HCT116 (cell line): ENCODE measurements around the gene CABLES1.

Experiments used
- CEBPB ChIP-seq: IDR thresholded peaks from 2 replicates; pipeline ENCODE4 v1.6.1; 2012; ENCODE audit warnings: low read depth
- POLR2A ChIP-seq: IDR thresholded peaks from 2 replicates; pipeline ENCODE4 v1.7.0; 2011; ENCODE audit warnings: borderline replicate concordance; ENCODE audit not compliant: insufficient read depth, insufficient read length; ENCODE audit errors: extremely low read depth
- POLR2AphosphoS5 ChIP-seq: IDR thresholded peaks from 2 replicates; pipeline ENCODE4 v1.6.1; 2011; ENCODE audit warnings: mild to moderate bottlenecking, low read depth, low read length, moderate library complexity
- SP1 ChIP-seq: IDR thresholded peaks from 2 replicates; pipeline ENCODE4 v1.6.1; 2012; ENCODE audit warnings: low read depth
- TF ChIP-seq, protein P1 (sequence below), 3 experiments: fragments of 200-600 bp in 1 of 3; sonication (generic) in 1 of 3; IDR thresholded peaks in 2 of 3; conservative IDR thresholded peaks in 1 of 3; 2 replicates each; pipeline ENCODE4 v1.5.1; 2012 to 2017; ENCODE audit warnings: low read depth in 2 of 3, low read length in 2 of 3, antibody characterized with exemption in 1 of 3, borderline replicate concordance in 1 of 3, control low read depth in 1 of 3, mild to moderate bottlenecking in 1 of 3, mixed read lengths in 1 of 3, mixed run types in 1 of 3, moderate library complexity in 1 of 3; ENCODE audit not compliant: insufficient read depth in 1 of 3

DNA sequence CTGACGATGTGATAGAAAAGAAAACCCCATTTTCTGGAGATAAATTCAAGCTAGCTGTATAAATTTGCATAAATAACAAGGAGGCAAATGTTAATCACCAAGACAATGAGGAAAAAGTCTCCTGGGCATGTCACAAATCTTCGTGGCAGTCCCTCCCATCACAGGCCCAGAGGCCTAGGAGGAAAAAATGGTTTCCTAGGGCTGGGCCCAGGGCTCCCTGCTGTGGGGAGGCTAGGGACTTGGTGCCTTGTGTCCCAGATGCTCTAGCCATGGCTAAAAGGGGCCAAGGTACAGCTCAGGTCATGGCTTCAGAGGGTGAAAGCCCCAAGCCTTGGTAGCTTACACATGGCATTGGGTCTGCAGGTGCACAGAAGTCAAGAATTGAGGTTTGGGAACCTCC, 134.6 kb downstream of the CABLES1 start:
- TF ChIP-seq POLR2A: no peak
- TF ChIP-seq, protein P1, sequence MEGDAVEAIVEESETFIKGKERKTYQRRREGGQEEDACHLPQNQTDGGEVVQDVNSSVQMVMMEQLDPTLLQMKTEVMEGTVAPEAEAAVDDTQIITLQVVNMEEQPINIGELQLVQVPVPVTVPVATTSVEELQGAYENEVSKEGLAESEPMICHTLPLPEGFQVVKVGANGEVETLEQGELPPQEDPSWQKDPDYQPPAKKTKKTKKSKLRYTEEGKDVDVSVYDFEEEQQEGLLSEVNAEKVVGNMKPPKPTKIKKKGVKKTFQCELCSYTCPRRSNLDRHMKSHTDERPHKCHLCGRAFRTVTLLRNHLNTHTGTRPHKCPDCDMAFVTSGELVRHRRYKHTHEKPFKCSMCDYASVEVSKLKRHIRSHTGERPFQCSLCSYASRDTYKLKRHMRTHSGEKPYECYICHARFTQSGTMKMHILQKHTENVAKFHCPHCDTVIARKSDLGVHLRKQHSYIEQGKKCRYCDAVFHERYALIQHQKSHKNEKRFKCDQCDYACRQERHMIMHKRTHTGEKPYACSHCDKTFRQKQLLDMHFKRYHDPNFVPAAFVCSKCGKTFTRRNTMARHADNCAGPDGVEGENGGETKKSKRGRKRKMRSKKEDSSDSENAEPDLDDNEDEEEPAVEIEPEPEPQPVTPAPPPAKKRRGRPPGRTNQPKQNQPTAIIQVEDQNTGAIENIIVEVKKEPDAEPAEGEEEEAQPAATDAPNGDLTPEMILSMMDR (IDR thresholded peaks at IDR 0.05 in 2 of 3, conservative IDR thresholded peaks at IDR 0.05 in 1 of 3; ENCODE audit: borderline replicate concordance in 1 of 3, insufficient read depth in 1 of 3, low read depth in 2 of 3, low read length in 2 of 3): no peak
- TF ChIP-seq POLR2AphosphoS5: no peak
- TF ChIP-seq CEBPB: no peak
- TF ChIP-seq SP1: no peak
